ENCODE results near the gene F8. TPM values are rescaled to one million over a fixed set of nuclear protein-coding genes. Genes with fewer than 3 reads are reported as not detected.

F8 gene
- total and polyA plus RNA-seq, 5 donors, result 34.7 to 98.8 (median 70.5) TPM

DNA sequence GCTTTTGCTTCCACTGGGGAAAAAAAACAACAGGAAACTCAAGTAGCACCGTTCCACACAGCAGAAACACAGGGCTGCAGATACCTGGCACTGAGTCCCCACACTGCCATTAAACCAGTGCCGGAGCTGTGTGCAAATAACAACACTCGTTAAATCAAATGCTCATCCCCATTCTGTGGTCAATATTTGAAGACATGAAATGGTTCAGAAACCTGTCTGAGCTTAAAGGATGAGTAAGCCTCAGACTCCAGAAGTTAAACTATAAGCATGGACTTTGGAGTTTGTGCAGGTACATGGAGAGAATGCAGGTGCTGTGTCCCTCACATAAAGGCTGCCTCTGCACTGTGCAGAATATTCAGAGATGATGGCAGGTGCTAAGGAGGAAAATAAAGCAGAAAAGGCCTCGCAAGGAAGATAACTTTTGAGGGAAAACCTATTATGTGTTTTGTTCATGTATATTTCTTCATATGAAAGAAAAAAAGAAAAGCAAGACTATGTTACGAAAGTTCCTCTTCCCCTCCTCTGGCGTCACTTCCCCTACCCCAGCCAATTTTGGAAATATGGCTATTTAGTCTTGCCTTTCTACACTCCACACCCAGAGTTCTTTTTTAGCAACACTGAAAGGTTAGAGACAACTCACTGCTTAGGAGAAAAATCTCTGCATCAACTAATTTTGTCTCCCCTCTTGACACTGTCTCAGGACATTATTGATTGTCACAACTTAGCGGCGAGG lies 221.9 kb downstream of the F8 start:
- Histone ChIP-seq H3K27ac (ENCODE audit: low read length) (no peak overlapping the region), H3K27me3 (ENCODE audit: control insufficient read depth, insufficient read depth) (no peaks in the 10 kb centered on the region), H3K4me1 (ENCODE audit: control insufficient read depth, insufficient read depth, low read length) (peaks cover 2% of the 10 kb centered on the region), H3K9me3 (ENCODE audit: control insufficient read depth, low read length) (no peaks in the 10 kb centered on the region), H3K4me3 (ENCODE audit: low read length) (no peak overlapping the region)
- intact Hi-C loops (cut with DNase I), result no loop called here
- DNase-seq, result no peak
- WGBS, result 74% methylated on average over 8 of the region's 8 CpGs
- ATAC-seq, result no peak

DNA sequence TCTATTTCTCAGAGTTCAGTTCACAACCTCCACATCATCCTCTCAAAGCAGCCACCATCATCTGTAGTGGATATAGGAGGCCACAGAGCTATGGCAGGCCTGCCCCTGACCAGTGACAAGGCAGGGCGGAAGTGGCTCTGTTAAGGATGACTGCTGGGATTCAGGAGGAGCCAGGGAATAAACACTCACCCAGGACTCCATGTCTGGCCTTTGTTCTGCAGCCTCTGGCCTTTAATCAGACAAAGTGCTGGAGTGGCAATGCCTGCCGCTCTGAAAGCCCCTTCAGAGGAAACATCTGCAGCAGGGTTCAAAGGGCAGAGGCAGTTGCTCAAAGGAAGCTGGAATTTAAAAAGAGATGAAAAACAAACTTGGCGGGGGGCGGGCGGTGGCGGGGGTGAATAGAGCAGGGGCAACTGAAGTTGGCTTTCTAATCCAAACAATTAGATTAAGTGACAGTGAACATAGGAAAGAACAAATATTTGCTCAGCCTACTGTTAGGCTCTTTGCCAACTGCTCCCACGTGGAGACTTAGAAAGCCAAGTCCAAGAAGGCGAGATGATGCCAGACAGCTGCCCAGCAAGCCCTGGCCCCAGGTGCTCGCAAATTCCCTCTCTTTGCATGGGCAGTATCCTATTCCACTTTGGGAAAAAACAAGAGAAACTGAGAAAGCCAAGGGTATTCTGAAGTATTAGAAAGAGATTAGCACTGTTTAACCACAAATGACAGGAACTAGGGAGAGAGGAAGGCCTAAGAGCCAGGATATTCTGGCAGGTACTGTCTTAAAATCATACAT lies 222.8 kb downstream of the F8 start:
- ATAC-seq (peak in 1 of 2 donors; percentile 65), DNase-seq (peak in 1 of 3 donors; percentile 36)
- 51% methylated on average over 9 of the region's 9 CpGs for WGBS
- Histone ChIP-seq H3K4me1 (ENCODE audit: control insufficient read depth, insufficient read depth, low read length) (peaks cover 2% of the 10 kb centered on the region), H3K4me3 (ENCODE audit: low read length) (no peak overlapping the region), H3K27ac (ENCODE audit: low read length) (no peak overlapping the region), H3K27me3 (ENCODE audit: control insufficient read depth, insufficient read depth) (no peaks in the 10 kb centered on the region), H3K9me3 (ENCODE audit: control insufficient read depth, low read length) (no peaks in the 10 kb centered on the region)
- intact Hi-C loops (cut with DNase I), result no loop called here

DNA sequence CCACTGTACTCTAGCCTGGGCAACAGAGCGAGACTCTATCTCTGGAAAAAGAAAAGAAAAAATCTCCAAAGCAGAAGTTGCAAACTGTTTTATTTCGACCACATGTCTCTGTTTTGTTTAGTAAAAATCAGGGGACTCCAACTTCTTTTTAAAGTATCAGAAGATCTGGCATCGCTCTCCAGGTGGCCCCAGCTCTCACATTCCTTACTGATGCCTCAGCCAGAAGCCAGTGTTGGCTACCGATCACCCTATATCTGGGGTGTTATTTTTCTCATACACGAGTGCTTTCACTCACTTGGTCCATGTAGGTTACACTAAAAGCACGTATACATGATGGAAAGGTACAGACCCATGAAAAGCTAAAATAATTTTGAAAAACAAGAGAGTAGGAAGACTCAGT lies 225.5 kb downstream of the F8 start:
- no peak for ATAC-seq
- no peak overlapping the region for H3K27ac ChIP-seq (ENCODE audit: low read length)
- WGBS, result 79% methylated on average over 6 of the region's 6 CpGs
- no peak overlapping the region for H3K4me3 ChIP-seq (ENCODE audit: low read length)
- no peak for DNase-seq
- intact Hi-C loops (cut with DNase I), result no loop called here
- H3K27me3 ChIP-seq (ENCODE audit: control insufficient read depth, insufficient read depth), result no peaks in the 10 kb centered on the region
- no peaks in the 10 kb centered on the region for H3K4me1 ChIP-seq (ENCODE audit: control insufficient read depth, insufficient read depth, low read length)
- no peaks in the 10 kb centered on the region for H3K9me3 ChIP-seq (ENCODE audit: control insufficient read depth, low read length)

GRCh38 chrX:154795016-154795415 lies 227.5 kb downstream of the F8 start:
- intact Hi-C loops (cut with DNase I), result no loop called here
- 86% methylated on average over 2 of the region's 2 CpGs for WGBS
- Histone ChIP-seq H3K4me3 (ENCODE audit: low read length) (no peak overlapping the region), H3K9me3 (ENCODE audit: control insufficient read depth, low read length) (no peaks in the 10 kb centered on the region), H3K27ac (ENCODE audit: low read length) (no peak overlapping the region), H3K27me3 (ENCODE audit: control insufficient read depth, insufficient read depth) (no peaks in the 10 kb centered on the region), H3K4me1 (ENCODE audit: control insufficient read depth, insufficient read depth, low read length) (no peaks in the 10 kb centered on the region)
- ATAC-seq (no peak), DNase-seq (no peak)

DNA sequence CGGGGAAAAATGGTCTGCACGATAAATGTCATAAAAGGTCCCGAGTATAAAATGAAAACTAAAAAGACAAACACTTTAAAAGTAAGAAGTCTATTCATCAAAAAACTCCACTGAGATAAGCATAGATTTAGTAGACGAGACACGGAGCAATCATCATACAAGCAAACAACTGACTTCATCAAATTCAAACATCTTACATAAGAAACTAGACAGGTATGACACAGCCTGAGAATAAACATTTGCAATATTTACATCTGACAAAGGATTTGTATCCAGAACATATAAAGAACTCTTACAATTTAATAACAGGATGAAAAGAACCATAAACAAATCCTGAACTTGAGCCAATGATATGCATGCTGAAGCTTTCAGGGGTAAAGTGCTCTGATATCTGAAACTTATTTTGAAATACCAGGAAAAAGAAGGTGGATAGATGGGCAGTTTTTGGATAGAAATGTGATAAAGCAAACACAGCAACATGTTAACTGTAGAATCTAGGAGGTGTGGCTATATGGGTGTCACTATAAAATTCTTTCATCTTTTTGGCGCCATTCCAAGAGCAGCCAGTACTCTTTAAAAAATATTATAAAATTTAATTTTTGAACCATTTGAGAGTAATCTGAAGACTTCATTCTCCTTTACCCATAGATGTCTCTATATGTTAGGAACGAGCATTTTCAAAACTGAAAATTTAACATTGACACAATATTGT lies 229.3 kb downstream of the F8 start:
- H3K4me3 ChIP-seq (ENCODE audit: low read length), result no peak overlapping the region
- no peak for ATAC-seq
- no peaks in the 10 kb centered on the region for H3K9me3 ChIP-seq (ENCODE audit: control insufficient read depth, low read length)

DNA sequence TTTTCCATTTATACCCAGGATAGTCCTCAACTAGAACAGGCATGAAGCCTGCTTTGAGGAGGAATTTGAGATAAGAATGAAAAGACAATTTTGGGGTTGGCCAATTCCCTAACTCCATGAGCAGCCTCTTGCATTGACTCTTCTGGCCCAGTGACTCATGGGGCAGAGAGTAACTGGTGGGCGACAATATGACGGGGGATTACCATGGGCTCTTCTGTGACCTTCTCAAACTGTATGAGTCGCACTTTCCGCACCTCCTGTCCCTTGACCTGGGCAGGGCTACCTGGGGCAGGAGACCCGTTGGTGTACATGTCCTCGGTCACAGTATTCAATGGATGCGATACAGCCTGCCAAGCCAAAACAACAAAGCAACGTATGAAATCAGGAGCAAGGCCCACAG lies 230.6 kb downstream of the F8 start:
- Histone ChIP-seq H3K9me3 (ENCODE audit: control insufficient read depth, low read length) (no peaks in the 10 kb centered on the region), H3K4me3 (ENCODE audit: low read length) (no peak overlapping the region), H3K4me1 (ENCODE audit: control insufficient read depth, insufficient read depth, low read length) (no peaks in the 10 kb centered on the region), H3K27me3 (ENCODE audit: control insufficient read depth, insufficient read depth) (no peaks in the 10 kb centered on the region), H3K27ac (ENCODE audit: low read length) (no peak overlapping the region)
- ATAC-seq (no peak), DNase-seq (no peak)
- intact Hi-C loops (cut with DNase I), result no loop called here
- WGBS, result 95% methylated on average over 8 of the region's 8 CpGs

More for the DNA sequence above, 229.3 kb downstream of the F8 start:
- no peaks in the 10 kb centered on the region for H3K4me1 ChIP-seq (ENCODE audit: control insufficient read depth, insufficient read depth, low read length)
- intact Hi-C loops (cut with DNase I), result no loop called here
- 91% methylated on average over 7 of the region's 7 CpGs for WGBS
- no peaks in the 10 kb centered on the region for H3K27me3 ChIP-seq (ENCODE audit: control insufficient read depth, insufficient read depth)
- no peak for DNase-seq
- H3K27ac ChIP-seq (ENCODE audit: low read length), result no peak overlapping the region

DNA sequence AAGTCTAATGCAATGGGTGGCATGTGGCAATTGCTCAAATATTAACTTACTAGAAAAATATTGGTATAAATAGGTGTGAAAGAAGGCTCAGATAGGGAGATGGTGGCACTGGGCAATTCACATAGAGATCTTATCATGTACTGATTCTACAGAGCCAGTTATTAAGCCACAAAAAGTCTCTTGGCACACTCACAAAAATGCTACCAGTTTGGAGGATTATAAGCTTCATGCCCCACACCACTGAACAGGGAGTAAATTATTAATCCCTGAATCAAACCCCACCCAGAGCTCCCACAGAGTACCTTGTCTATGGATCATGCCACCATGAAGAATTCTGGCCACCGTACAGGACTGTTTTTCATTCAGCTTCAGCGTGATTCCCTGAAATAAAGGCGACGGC lies 231.1 kb downstream of the F8 start:
- H3K27ac ChIP-seq (ENCODE audit: low read length), result no peak overlapping the region
- no peak overlapping the region for H3K4me3 ChIP-seq (ENCODE audit: low read length)
- intact Hi-C loops (cut with DNase I), result no loop called here
- 72% methylated on average over 4 of the region's 4 CpGs for WGBS
- DNase-seq (no peak), ATAC-seq (no peak)
- no peaks in the 10 kb centered on the region for H3K4me1 ChIP-seq (ENCODE audit: control insufficient read depth, insufficient read depth, low read length)
- H3K9me3 ChIP-seq (ENCODE audit: control insufficient read depth, low read length), result no peaks in the 10 kb centered on the region
- no peaks in the 10 kb centered on the region for H3K27me3 ChIP-seq (ENCODE audit: control insufficient read depth, insufficient read depth)

Small RNA genes within 50 kb of the gene (microRNA-seq; reads per million reads assigned to microRNA genes)
- 0 reads per million in 2 donors for gene MIR1184-1

Other genes with a start within 250 kb of the F8 start
- 10 to 100 TPM; 25.3 to 42.7 (median 35.8) TPM for gene MPP1, start 217.2 kb downstream of the F8 start, total RNA-seq
- gene MPP1, start 217.2 kb downstream of the F8 start, polyA plus RNA-seq, result 20.4 TPM
- gene SMIM9, start 188.1 kb downstream of the F8 start, total RNA-seq, result not detected
- not detected for gene SMIM9, start 188.1 kb downstream of the F8 start, polyA plus RNA-seq
- 10 to 100 TPM; 12.9 to 33.4 (median 20.8) TPM for gene F8A1, start 136.4 kb downstream of the F8 start, total RNA-seq
- gene F8A1, start 136.4 kb downstream of the F8 start, polyA plus RNA-seq, result 25.3 TPM
- 100 to 1,000 TPM; 262 to 345 (median 281) TPM for gene FUNDC2, start 4.1 kb upstream of the F8 start, total RNA-seq
- gene FUNDC2, start 4.1 kb upstream of the F8 start, polyA plus RNA-seq, result 384 TPM
- 10 to 100 TPM; 18.8 to 24.0 (median 21.0) TPM for gene CMC4, start 48.4 kb upstream of the F8 start, total RNA-seq
- gene CMC4, start 48.4 kb upstream of the F8 start, polyA plus RNA-seq, result 56.3 TPM
- gene MTCP1, start 48.4 kb upstream of the F8 start, total RNA-seq, result 10 to 100 TPM; 46.1 to 61.0 (median 57.6) TPM
- 95.3 TPM for gene MTCP1, start 48.4 kb upstream of the F8 start, polyA plus RNA-seq
- gene BRCC3, start 48.8 kb upstream of the F8 start, total RNA-seq, result 10 to 100 TPM; 11.7 to 15.0 (median 13.7) TPM
- 6.3 TPM for gene BRCC3, start 48.8 kb upstream of the F8 start, polyA plus RNA-seq
- gene VBP1, start 193.7 kb upstream of the F8 start, total RNA-seq, result 10 to 100 TPM; 57.8 to 70.4 (median 65.6) TPM
- gene VBP1, start 193.7 kb upstream of the F8 start, polyA plus RNA-seq, result 62.5 TPM
- gene RAB39B, start 241.8 kb upstream of the F8 start, total RNA-seq, result 1 to 10 TPM in 1 of 4 donors, under 1 TPM in 3; 0.31 to 2.2 (median 0.71) TPM
- 0.63 TPM for gene RAB39B, start 241.8 kb upstream of the F8 start, polyA plus RNA-seq

Data from right cardiac atrium (tissue), 5 donors.